Neutrophil (primary cell): ENCODE measurements around the gene STK17A.
"Not testable (repeated sequence)": the region's sequence is repeated elsewhere in the genome, so short reads cannot be mapped to it uniquely, and the experiment has no call there.

ENCODE experiments used
- H3K27ac ChIP-seq: fragments of 200-600 bp; sonication (generic); 2 replicates; pipeline ENCODE4 v1.5.1; 2016; ENCODE audit warnings: mild to moderate bottlenecking, moderate library complexity
- H3K27me3 ChIP-seq: fragments of 200-600 bp; sonication (generic); 2 replicates; pipeline ENCODE4 v1.6.0; 2016; ENCODE audit warnings: mild to moderate bottlenecking
- H3K36me3 ChIP-seq: fragments of 200-600 bp; sonication (generic); 2 replicates; pipeline ENCODE4 v1.5.1; 2017
- H3K4me1 ChIP-seq, 2 experiments: fragments of 200-600 bp in 1 of 2; sonication (generic) in 1 of 2; 1 replicate in 1 of 2; 2 replicates in 1 of 2; pipeline versions ENCODE4 v1.5.1 to v1.6.1; 2013 to 2016; ENCODE audit warnings: low read depth in 1 of 2, low read length in 1 of 2, mild to moderate bottlenecking in 1 of 2, moderate library complexity in 1 of 2; ENCODE audit not compliant: control insufficient read depth in 1 of 2, insufficient read depth in 1 of 2
- H3K4me3 ChIP-seq, 2 experiments: fragments of 200-600 bp in 1 of 2; sonication (generic) in 1 of 2; 1 replicate in 1 of 2; 2 replicates in 1 of 2; pipeline ENCODE4 v1.5.1; 2013 to 2016; ENCODE audit warnings: low read depth in 1 of 2, low read length in 1 of 2, mild to moderate bottlenecking in 1 of 2, moderate library complexity in 1 of 2
- H3K9me3 ChIP-seq: fragments of 200-600 bp; sonication (generic); 2 replicates; pipeline ENCODE4 v1.5.1; 2016
- TF ChIP-seq, protein P1 (sequence below): fragments of 200-600 bp; sonication (generic); IDR thresholded peaks from 2 replicates; pipeline ENCODE4 v1.5.1; 2016; ENCODE audit warnings: antibody characterized with exemption

Gene STK17A

DNA sequence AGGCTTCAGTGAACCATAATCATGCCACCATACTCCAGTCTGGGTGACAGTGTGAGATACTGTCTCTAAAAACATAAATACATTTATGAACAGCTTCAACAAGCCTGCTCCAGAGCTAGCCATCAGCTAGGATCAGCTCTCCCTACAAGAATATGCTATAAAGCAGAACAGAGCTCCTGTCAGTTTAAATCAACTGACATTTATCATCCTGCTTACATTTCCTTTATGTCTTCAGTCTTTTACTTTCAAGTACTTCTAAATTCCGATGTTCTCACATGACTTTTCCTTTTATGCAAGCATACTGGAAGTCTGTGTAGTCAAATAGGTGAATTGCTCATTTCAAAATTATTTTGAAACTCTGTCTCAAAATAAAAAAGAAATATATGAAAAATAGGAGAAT is 81.8 kb downstream of the STK17A start:
- TF ChIP-seq, protein P1, sequence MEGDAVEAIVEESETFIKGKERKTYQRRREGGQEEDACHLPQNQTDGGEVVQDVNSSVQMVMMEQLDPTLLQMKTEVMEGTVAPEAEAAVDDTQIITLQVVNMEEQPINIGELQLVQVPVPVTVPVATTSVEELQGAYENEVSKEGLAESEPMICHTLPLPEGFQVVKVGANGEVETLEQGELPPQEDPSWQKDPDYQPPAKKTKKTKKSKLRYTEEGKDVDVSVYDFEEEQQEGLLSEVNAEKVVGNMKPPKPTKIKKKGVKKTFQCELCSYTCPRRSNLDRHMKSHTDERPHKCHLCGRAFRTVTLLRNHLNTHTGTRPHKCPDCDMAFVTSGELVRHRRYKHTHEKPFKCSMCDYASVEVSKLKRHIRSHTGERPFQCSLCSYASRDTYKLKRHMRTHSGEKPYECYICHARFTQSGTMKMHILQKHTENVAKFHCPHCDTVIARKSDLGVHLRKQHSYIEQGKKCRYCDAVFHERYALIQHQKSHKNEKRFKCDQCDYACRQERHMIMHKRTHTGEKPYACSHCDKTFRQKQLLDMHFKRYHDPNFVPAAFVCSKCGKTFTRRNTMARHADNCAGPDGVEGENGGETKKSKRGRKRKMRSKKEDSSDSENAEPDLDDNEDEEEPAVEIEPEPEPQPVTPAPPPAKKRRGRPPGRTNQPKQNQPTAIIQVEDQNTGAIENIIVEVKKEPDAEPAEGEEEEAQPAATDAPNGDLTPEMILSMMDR: no peak
- H3K9me3 ChIP-seq: no peaks in the 10 kb centered on the region
- peak overlapping the region; percentile 54 for H3K27ac ChIP-seq
- H3K4me1 ChIP-seq: peaks cover 7 to 9% of the 10 kb centered on the region in 2 experiments
- no peaks in the 10 kb centered on the region for H3K36me3 ChIP-seq
- H3K4me3 ChIP-seq: no peak overlapping the region
- H3K27me3 ChIP-seq: no peaks in the 10 kb centered on the region

DNA sequence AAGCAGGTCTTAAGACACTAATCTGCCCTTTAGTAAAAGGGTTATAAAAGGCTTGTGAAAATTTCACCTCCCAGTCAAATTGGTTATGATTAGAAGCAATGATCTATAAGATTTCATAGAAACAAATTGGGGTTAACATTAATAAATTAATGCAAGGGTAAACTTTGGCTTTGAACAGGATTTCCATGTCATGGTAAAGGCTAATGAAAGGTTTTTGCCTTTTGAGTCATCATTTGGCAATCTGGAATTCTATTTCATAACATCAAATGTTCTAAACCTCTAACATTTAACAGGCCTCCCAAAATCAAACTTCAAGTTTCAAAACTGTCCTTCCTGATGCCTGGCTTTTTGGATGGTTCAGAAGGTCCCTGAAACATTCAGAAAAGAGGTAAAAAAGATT is 84.0 kb downstream of the STK17A start:
- H3K27me3 ChIP-seq: no peaks in the 10 kb centered on the region
- H3K9me3 ChIP-seq: no peaks in the 10 kb centered on the region
- TF ChIP-seq, protein P1: no peak
- H3K4me3 ChIP-seq: no peak overlapping the region
- H3K36me3 ChIP-seq: no peaks in the 10 kb centered on the region
- H3K4me1 ChIP-seq: peaks cover 7 to 9% of the 10 kb centered on the region in 2 experiments
- no peak overlapping the region for H3K27ac ChIP-seq

DNA sequence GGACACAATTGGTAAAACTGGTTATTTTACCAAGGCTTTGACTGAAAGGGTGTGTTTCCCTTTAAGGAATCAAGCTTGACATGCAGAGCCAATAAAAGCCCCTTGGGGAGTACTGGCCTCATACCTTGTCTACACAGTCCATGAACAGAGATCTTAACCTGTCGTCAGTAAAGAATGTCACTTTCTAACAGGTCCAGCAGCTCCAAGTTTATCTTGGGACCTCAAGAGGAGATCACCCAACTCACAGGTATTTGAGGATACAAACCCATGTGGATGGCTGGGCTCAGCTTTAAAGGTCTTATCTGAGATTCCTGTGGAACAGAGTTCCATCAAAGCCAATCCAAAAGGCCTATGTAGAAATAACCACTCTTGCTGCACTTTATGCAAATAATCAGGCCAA is 85.1 kb downstream of the STK17A start:
- TF ChIP-seq, protein P1: no peak
- Histone ChIP-seq H3K9me3 (no peaks in the 10 kb centered on the region), H3K36me3 (no peaks in the 10 kb centered on the region), H3K4me3 (no peak overlapping the region), H3K27ac (no peak overlapping the region), H3K27me3 (no peaks in the 10 kb centered on the region), H3K4me1 (peaks cover 7 to 9% of the 10 kb centered on the region in 2 experiments)

DNA sequence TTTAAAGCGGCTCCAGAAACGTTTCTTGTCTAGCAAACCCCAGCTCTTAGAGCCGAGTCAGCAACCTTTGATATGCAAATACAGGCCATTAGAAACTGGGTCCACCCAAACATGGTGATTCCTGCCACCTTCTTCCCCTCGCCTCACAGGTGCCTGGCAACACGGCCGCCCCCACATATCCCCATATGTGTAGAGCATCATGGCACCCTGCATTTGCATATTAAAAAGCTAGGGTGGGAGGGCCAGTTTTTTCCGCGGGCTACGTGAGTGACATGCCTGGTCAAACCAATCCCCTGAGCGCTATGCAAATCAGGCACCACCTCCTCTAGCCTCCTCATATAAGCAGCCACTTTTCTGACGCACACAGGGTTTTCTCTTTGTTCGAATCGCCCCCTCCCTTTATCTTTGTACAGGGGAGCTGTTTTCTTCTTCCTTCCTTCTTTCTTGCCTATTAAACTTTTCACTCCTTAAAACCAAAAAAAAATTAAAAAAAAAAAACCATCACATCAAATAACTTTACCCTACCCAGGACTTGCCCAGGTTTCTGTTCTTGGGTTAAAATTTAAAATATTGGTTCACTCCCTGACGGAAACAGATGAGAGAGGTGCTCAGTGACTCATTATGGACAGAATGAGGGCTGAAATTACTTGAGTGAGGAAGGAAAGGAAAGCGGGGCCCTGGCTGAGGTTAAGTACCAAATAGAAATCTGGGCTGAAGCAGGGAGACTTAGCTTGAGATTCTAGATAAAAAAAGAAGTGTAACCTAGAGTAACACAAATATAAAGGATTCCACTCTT is 86.6 kb downstream of the STK17A start:
- H3K4me1 ChIP-seq: peaks cover 4 to 7% of the 10 kb centered on the region in 2 experiments
- TF ChIP-seq, protein P1: no peak
- H3K36me3 ChIP-seq: no peaks in the 10 kb centered on the region
- no peaks in the 10 kb centered on the region for H3K27me3 ChIP-seq
- H3K4me3 ChIP-seq: no peak overlapping the region
- no peaks in the 10 kb centered on the region for H3K9me3 ChIP-seq
- H3K27ac ChIP-seq: no peak overlapping the region

DNA sequence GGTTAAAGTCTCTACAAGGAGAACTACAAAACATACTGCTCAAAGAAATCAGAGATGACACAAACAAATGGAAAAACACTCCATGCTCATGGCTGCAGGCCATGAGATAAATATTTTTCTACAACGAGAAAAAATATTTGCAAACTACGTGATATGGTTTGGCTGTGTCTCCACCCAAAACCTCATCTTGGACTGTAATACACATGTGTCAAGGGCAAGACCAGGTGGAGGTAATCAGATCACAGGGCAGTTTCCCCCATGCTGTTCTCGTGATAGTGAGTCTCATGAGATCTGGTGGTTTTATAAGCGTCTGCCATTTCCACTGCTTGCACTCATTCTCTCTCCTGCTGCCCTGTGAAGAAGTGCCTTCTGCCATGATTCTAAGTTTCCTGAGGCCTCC is 88.6 kb downstream of the STK17A start:
- H3K36me3 ChIP-seq: no peaks in the 10 kb centered on the region
- peaks cover 0 to 4% of the 10 kb centered on the region in 2 experiments for H3K4me1 ChIP-seq
- no peak overlapping the region for H3K27ac ChIP-seq
- TF ChIP-seq, protein P1: no peak
- no peaks in the 10 kb centered on the region for H3K27me3 ChIP-seq
- no peak overlapping the region for H3K4me3 ChIP-seq
- no peaks in the 10 kb centered on the region for H3K9me3 ChIP-seq

DNA sequence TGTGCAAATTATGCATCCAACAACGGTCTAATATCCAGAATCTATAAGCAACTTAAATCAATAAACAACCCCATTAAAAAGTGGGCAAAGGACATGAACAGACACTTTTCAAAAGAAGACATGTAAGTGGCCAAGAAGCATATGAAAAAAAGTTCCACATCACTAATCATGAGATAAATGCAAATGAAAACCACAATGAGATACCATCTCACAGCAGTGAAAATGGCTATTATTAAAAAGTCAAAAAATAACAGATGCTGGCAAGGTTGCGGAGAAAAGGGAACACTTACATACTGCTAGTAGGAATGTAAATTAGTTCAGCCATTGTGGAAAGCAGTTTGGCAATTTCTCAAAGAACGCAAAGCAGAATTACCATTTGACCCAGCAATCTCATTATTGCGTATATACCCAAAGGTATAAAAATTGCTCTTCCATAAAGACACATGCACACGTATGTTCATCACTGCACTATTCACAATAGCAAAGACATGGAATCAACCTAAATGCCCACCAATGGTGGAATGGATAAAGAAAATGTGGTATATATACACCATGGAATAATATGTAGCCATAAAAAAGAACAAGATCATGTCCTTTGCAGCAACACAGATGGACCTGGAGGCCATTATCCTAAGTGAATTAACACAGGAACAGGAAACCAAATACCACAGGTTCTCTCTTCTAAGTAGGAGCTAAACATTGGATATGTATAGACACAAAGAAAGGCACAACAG is 90.5 kb downstream of the STK17A start:
- not testable (repeated sequence) for H3K4me3 ChIP-seq, H3K27ac ChIP-seq, H3K36me3 ChIP-seq, H3K4me1 ChIP-seq, H3K9me3 ChIP-seq, H3K27me3 ChIP-seq
